ENCODE measurements around the gene CARD9. TPM values are rescaled to one million over a fixed set of nuclear protein-coding genes. Genes with fewer than 3 reads are reported as not detected.

Gene CARD9
- total RNA-seq, 1 donor = 14.7 TPM

DNA sequence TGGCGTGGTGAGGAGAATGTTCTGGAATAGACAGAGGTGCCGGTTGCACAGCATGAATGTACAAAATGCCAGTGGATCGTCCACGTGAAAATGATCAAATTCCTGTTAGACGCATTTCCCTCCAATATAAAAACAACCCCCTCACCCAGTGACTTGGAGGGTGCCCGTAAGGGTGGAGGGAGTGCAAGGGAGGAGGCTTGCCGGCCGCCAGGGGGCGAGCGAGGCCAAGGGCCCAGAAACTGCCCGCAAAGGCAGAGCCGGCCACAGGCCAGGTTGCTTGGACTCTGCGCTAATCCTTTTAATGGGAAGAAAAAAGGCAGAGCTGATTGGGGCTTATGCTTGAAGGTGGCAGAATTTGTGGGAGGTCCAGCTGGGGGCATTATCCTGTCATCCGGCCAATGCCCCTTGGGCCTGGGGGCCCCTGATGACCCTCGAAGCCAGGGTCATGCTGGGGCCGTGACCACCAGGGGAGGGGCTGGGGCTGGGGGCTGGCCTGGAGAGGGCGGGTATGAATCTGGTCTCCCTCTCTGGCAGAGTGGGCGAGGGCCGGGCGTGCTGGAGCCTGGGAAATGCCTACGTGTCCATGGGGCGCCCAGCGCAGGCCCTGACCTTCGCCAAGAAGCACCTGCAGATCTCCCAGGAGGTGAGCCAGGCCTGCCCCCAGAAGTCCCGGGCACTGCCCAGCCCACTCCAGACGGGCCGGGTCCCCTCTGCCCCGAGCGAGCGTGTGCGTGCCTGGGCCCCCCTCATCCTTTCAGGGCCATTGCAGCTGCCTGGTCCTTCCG lies 34.1 kb downstream of the CARD9 start:
- peak; percentile 50 for DNase-seq (ENCODE audit: low read depth)
- TF ChIP-seq, protein P1, sequence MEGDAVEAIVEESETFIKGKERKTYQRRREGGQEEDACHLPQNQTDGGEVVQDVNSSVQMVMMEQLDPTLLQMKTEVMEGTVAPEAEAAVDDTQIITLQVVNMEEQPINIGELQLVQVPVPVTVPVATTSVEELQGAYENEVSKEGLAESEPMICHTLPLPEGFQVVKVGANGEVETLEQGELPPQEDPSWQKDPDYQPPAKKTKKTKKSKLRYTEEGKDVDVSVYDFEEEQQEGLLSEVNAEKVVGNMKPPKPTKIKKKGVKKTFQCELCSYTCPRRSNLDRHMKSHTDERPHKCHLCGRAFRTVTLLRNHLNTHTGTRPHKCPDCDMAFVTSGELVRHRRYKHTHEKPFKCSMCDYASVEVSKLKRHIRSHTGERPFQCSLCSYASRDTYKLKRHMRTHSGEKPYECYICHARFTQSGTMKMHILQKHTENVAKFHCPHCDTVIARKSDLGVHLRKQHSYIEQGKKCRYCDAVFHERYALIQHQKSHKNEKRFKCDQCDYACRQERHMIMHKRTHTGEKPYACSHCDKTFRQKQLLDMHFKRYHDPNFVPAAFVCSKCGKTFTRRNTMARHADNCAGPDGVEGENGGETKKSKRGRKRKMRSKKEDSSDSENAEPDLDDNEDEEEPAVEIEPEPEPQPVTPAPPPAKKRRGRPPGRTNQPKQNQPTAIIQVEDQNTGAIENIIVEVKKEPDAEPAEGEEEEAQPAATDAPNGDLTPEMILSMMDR (IDR thresholded peaks at IDR 0.05; ENCODE audit: insufficient read depth, low read depth, low read length) = peak; percentile 78
- no peak overlapping the region for H3K4me3 ChIP-seq (ENCODE audit: low read depth, low read length)

GRCh38 chr9:136338511-136338910 lies 35.0 kb downstream of the CARD9 start:
- no peak overlapping the region for H3K4me3 ChIP-seq (ENCODE audit: low read depth, low read length)
- TF ChIP-seq, protein P1 (IDR thresholded peaks at IDR 0.05; ENCODE audit: insufficient read depth, low read depth, low read length) = no peak
- no peak for DNase-seq (ENCODE audit: low read depth)

GRCh38 chr9:136337416-136338395 lies 35.8 kb downstream of the CARD9 start:
- DNase-seq (ENCODE audit: low read depth) = no peak
- TF ChIP-seq, protein P1 (IDR thresholded peaks at IDR 0.05; ENCODE audit: insufficient read depth, low read depth, low read length) = no peak
- no peak overlapping the region for H3K4me3 ChIP-seq (ENCODE audit: low read depth, low read length)

GRCh38 chr9:136336881-136337280 lies 36.6 kb downstream of the CARD9 start:
- H3K4me3 ChIP-seq (ENCODE audit: low read depth, low read length) = no peak overlapping the region
- TF ChIP-seq, protein P1 (IDR thresholded peaks at IDR 0.05; ENCODE audit: insufficient read depth, low read depth, low read length) = no peak
- DNase-seq (ENCODE audit: low read depth) = no peak

- TF ChIP-seq, protein P1 (IDR thresholded peaks at IDR 0.05; ENCODE audit: insufficient read depth, low read depth, low read length) = no peak
- no peak overlapping the region for H3K4me3 ChIP-seq (ENCODE audit: low read depth, low read length)
Observed at GRCh38 chr9:136336156-136336870, 37.2 kb downstream of the CARD9 start.

More at GRCh38 chr9:136336156-136336870, 37.2 kb downstream of the CARD9 start:
- peak; percentile 29 for DNase-seq (ENCODE audit: low read depth)
